Raji (cell line): Measurements from ENCODE around the gene ZNF593OS.

Experiments
- POLR2A ChIP-seq: IDR thresholded peaks from 2 replicates; pipeline ENCODE4 v1.6.1; 2011; ENCODE audit warnings: low read depth, low read length, control low read depth; ENCODE audit not compliant: insufficient read depth

ZNF593OS gene

GRCh38 chr1:26171084-26172072 is at the start of gene ZNF593OS:
ZNF593OS (minus strand) TSS chr1:26171832; CDS start chr1:26171661, 171 bp downstream.
- no peak for TF ChIP-seq POLR2A

GRCh38 chr1:26221094-26221493 is 49.5 kb upstream of the ZNF593OS start:
- no peak for TF ChIP-seq POLR2A

GRCh38 chr1:26220199-26220912 is 48.7 kb upstream of the ZNF593OS start:
- no peak for TF ChIP-seq POLR2A

GRCh38 chr1:26218906-26219494 is 47.4 kb upstream of the ZNF593OS start:
- TF ChIP-seq POLR2A, result no peak

GRCh38 chr1:26215246-26215645 is 43.6 kb upstream of the ZNF593OS start:
- TF ChIP-seq POLR2A, result no peak

- TF ChIP-seq POLR2A, result no peak
Measured at GRCh38 chr1:26213335-26213905, 41.8 kb upstream of the ZNF593OS start.

- no peak for TF ChIP-seq POLR2A
Measured at GRCh38 chr1:26212726-26213125, 41.1 kb upstream of the ZNF593OS start.

- TF ChIP-seq POLR2A, result no peak
Measured at GRCh38 chr1:26210147-26210870, 38.7 kb upstream of the ZNF593OS start.

- TF ChIP-seq POLR2A, result no peak
Measured at GRCh38 chr1:26203642-26204318, 32.1 kb upstream of the ZNF593OS start.

GRCh38 chr1:26200413-26200812 is 28.8 kb upstream of the ZNF593OS start:
- TF ChIP-seq POLR2A, result no peak

GRCh38 chr1:26197813-26198212 is 26.2 kb upstream of the ZNF593OS start:
- no peak for TF ChIP-seq POLR2A

- no peak for TF ChIP-seq POLR2A
Measured at GRCh38 chr1:26197301-26197700, 25.7 kb upstream of the ZNF593OS start.

- no peak for TF ChIP-seq POLR2A
Measured at GRCh38 chr1:26195805-26196204, 24.2 kb upstream of the ZNF593OS start.

GRCh38 chr1:26191739-26192138 is 20.1 kb upstream of the ZNF593OS start:
- no peak for TF ChIP-seq POLR2A
